ENCODE measurements around the gene BID. TPM values are rescaled to one million over a fixed set of nuclear protein-coding genes. Genes with fewer than 3 reads are reported as not detected.

Gene BID
- total and polyA plus RNA-seq, 2 donors from 2014 or later = 10.6 to 12.5 TPM

DNA sequence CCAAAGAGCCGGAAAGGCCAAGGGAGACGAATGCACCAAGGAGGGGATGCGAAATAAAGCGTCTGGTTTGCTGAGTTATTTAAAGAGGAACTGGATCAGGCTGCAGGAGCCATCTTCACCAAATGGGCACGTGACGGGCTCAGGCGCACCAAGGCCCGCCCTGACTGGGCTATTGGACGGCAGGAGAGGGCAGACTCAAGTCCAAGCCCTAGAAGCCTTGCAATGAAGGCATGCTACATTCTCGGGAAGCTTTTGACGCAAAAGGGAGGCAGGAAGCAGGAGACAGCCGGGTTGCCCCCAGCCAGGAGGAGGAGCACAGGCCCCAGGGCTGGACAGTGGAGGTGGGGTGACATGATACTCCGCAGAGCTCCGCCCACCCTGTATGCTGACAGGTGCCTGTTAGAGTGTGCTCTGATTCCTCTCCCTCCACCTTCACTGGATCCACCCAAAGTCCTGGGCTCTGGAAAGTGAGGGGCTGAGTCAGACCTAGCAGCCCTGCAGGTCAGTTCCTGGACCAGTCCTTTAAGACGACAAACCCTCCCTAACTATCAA is 41.5 kb upstream of the BID start:
- H3K36me3 ChIP-seq (ENCODE audit: control insufficient read depth in 2 of 3, insufficient read depth in 3 of 3, low read length in 3 of 3) = peaks cover 2 to 33% (median 21%) of the 10 kb centered on the region in 3 donors
- FAIRE-seq = no peak
- TF ChIP-seq CTCF (IDR thresholded peaks at IDR 0.05; ENCODE audit: borderline replicate concordance, extremely low read depth, insufficient read depth) = no peak

GRCh38 chr22:17814830-17815229 is 40.6 kb upstream of the BID start:
- H3K4me3 ChIP-seq (ENCODE audit: low read length in 3 of 3) = no peak overlapping the region
- H3K36me3 ChIP-seq (ENCODE audit: control insufficient read depth in 2 of 3, insufficient read depth in 3 of 3, low read length in 3 of 3) = peaks cover 2 to 33% (median 21%) of the 10 kb centered on the region in 3 donors
- H3K9ac ChIP-seq (ENCODE audit: low read length in 3 of 3) = no peak overlapping the region
- H3K4me1 ChIP-seq (ENCODE audit: control insufficient read depth in 2 of 3, insufficient read depth in 2 of 3, low read depth in 1 of 3, low read length in 3 of 3) = peaks cover 0 to 2% (median 0%) of the 10 kb centered on the region in 3 donors
- no peak overlapping the region for H3K27ac ChIP-seq (ENCODE audit: low read depth in 2 of 2, low read length in 2 of 2)
- intact Hi-C loops (cut with DNase I) = no loop called here
- H3K27me3 ChIP-seq (ENCODE audit: control insufficient read depth, insufficient read depth, low read length) = no peaks in the 10 kb centered on the region
- FAIRE-seq = no peak
- TF ChIP-seq CTCF (IDR thresholded peaks at IDR 0.05; ENCODE audit: borderline replicate concordance, extremely low read depth, insufficient read depth) = no peak
- H3K9me3 ChIP-seq (ENCODE audit: control insufficient read depth in 2 of 3, insufficient read depth in 1 of 3, low read length in 3 of 3) = no peaks in the 10 kb centered on the region
- DNase-seq = no peak

More for the DNA sequence above, 41.5 kb upstream of the BID start:
- Histone ChIP-seq H3K4me3 (ENCODE audit: low read length in 3 of 3) (no peak overlapping the region), H3K9me3 (ENCODE audit: control insufficient read depth in 2 of 3, insufficient read depth in 1 of 3, low read length in 3 of 3) (no peaks in the 10 kb centered on the region), H3K4me1 (ENCODE audit: control insufficient read depth in 2 of 3, insufficient read depth in 2 of 3, low read depth in 1 of 3, low read length in 3 of 3) (peaks cover 0 to 2% (median 0%) of the 10 kb centered on the region in 3 donors), H3K27me3 (ENCODE audit: control insufficient read depth, insufficient read depth, low read length) (no peaks in the 10 kb centered on the region), H3K27ac (ENCODE audit: low read depth in 2 of 2, low read length in 2 of 2) (no peak overlapping the region), H3K9ac (ENCODE audit: low read length in 3 of 3) (no peak overlapping the region)
- no peak for DNase-seq
- intact Hi-C loops (cut with DNase I) = no loop called here

DNA sequence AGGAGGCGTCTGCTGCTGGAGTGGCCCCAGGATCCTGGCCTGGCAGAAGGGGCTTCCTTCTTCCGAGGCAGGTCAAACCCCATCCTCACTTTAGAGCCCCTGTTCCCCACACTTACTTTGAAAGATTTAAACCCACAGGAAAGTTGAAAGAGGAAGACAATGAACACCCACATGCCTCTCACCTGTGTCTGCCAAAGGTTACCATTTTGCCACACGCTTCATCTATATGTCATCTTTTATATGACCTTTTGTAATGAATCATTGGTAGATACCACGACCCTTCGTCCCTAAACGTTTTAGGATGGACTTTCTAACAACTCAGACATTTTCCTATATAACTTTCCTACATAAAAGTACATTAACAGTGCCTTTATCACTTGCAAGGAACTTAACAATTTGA is 39.8 kb upstream of the BID start:
- Histone ChIP-seq H3K4me3 (ENCODE audit: low read length in 3 of 3) (no peak overlapping the region), H3K9ac (ENCODE audit: low read length in 3 of 3) (no peak overlapping the region), H3K27me3 (ENCODE audit: control insufficient read depth, insufficient read depth, low read length) (no peaks in the 10 kb centered on the region), H3K4me1 (ENCODE audit: control insufficient read depth in 2 of 3, insufficient read depth in 2 of 3, low read depth in 1 of 3, low read length in 3 of 3) (peaks cover 0 to 2% (median 0%) of the 10 kb centered on the region in 3 donors), H3K9me3 (ENCODE audit: control insufficient read depth in 2 of 3, insufficient read depth in 1 of 3, low read length in 3 of 3) (no peaks in the 10 kb centered on the region), H3K36me3 (ENCODE audit: control insufficient read depth in 2 of 3, insufficient read depth in 3 of 3, low read length in 3 of 3) (peaks cover 2 to 33% (median 20%) of the 10 kb centered on the region in 3 donors), H3K27ac (ENCODE audit: low read depth in 2 of 2, low read length in 2 of 2) (no peak overlapping the region)
- DNase-seq = no peak
- TF ChIP-seq CTCF (IDR thresholded peaks at IDR 0.05; ENCODE audit: borderline replicate concordance, extremely low read depth, insufficient read depth) = no peak
- intact Hi-C loops (cut with DNase I) = no loop called here
- no peak for FAIRE-seq

DNA sequence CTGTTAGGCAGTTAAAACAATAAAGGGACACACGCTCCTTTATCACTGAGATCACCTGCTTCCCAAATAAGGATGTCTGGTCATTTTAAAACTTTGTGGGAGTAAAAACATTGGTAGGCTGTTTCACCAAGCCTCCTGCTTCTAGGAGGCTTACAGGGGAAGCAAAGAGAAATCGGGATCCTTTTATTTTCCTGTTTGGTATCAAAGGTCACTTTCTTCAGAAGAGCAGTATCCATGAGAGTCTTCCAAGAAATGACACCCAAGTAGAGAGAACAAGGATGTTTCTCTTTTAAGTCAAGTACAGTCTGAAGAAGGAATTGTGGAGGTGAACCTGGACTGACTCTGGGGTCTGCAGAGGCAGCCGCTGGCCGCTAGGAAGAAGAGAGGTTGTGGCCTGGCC is 36.9 kb upstream of the BID start:
- no peak overlapping the region for H3K27ac ChIP-seq (ENCODE audit: low read depth in 2 of 2, low read length in 2 of 2)
- no peaks in the 10 kb centered on the region for H3K27me3 ChIP-seq (ENCODE audit: control insufficient read depth, insufficient read depth, low read length)
- H3K9ac ChIP-seq (ENCODE audit: low read length in 3 of 3) = no peak overlapping the region
- no peaks in the 10 kb centered on the region for H3K9me3 ChIP-seq (ENCODE audit: control insufficient read depth in 2 of 3, insufficient read depth in 1 of 3, low read length in 3 of 3)
- no peak for TF ChIP-seq CTCF (IDR thresholded peaks at IDR 0.05; ENCODE audit: borderline replicate concordance, extremely low read depth, insufficient read depth)
- no peak overlapping the region for H3K4me3 ChIP-seq (ENCODE audit: low read length in 3 of 3)
- DNase-seq (no peak), FAIRE-seq (no peak)
- peaks cover 2 to 24% (median 16%) of the 10 kb centered on the region in 3 donors for H3K36me3 ChIP-seq (ENCODE audit: control insufficient read depth in 2 of 3, insufficient read depth in 3 of 3, low read length in 3 of 3)
- intact Hi-C loops (cut with DNase I) = no loop called here
- peaks cover 3 to 16% (median 11%) of the 10 kb centered on the region in 3 donors for H3K4me1 ChIP-seq (ENCODE audit: control insufficient read depth in 2 of 3, insufficient read depth in 2 of 3, low read depth in 1 of 3, low read length in 3 of 3)
